ENCODE results near the gene LGALS7. TPM values are rescaled to one million over a fixed set of nuclear protein-coding genes. Genes with fewer than 3 reads are reported as not detected.

The LGALS7 gene
- total RNA-seq, 2 experiments from 2014 or later, result not detected

DNA sequence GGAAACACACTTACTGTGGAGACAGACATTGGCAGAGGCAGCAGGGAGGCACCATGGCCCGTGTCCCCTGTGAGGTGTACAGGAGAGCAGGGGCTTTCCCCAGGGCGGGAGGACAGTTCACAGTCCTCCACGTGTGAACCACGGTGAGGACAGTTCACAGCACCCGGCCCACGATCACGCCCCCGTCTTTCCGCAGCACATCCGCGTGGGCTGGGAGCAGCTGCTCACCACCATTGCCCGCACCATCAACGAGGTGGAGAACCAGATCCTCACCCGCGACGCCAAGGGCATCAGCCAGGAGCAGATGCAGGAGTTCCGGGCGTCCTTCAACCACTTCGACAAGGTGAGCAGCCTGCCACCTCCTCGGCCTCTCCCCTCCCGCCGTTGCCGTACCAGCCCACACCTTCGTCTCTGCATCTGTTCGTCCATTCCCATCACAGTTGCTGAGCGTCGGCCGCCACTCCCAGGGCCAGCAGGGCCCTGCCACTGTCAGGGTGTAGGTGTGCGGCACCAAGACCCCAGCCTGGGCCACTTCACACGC, 46.5 kb downstream of the LGALS7 start:
- DNase-seq, result peak; percentile 34
- Mint-ChIP-seq H3K36me3 (peaks cover 10% of the 10 kb centered on the region), H3K4me1 (ENCODE audit: low read depth) (peaks cover 14% of the 10 kb centered on the region), H3K27ac (peak overlapping the region; percentile 24), H3K4me3 (no peak overlapping the region), H3K9me3 (no peaks in the 10 kb centered on the region), H3K27me3 (no peaks in the 10 kb centered on the region)
- ChIA-PET CTCF (interaction anchor here (0.7 to 0.9 kb wide), 2 partner anchors 161 to 204 kb away, joined by 3 read pairs; partner anchors contain the start of genes MRPS12 and SARS2), POLR2A (no interaction called here)
- intact Hi-C loops (cut with micrococcal nuclease), result no loop called here

DNA sequence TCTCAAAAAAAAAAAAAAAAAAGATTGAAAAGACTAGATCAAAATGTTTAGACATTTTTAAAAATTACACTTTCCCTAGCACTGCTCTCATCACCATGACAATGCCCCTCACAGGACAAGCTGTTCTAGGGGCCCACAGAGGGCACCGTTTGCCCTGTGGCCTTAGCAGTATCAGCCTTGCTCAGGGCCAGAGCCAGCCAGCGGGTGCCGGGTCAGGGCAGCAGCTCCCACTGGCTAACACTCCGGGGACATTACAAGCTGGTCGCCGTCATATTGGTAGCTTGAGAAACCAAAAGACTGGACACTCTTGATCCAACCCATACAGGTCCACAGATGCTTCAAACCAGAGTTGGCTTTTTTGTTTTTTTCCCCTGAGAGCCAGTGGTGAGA, 47.0 kb downstream of the LGALS7 start:
- H3K27me3 Mint-ChIP-seq, result no peaks in the 10 kb centered on the region
- ChIA-PET POLR2A (no interaction called here), CTCF (interaction anchor here (0.7 to 0.9 kb wide), 3 partner anchors 66 to 204 kb away, joined by 3 read pairs; partner anchors contain the start of genes MRPS12 and SARS2)
- no peaks in the 10 kb centered on the region for H3K9me3 Mint-ChIP-seq
- intact Hi-C loops (cut with micrococcal nuclease), result no loop called here
- H3K27ac Mint-ChIP-seq, result no peak overlapping the region
- peaks cover 10% of the 10 kb centered on the region for H3K36me3 Mint-ChIP-seq
- H3K4me1 Mint-ChIP-seq (ENCODE audit: low read depth), result peaks cover 14% of the 10 kb centered on the region
- H3K4me3 Mint-ChIP-seq, result no peak overlapping the region
- DNase-seq, result no peak

DNA sequence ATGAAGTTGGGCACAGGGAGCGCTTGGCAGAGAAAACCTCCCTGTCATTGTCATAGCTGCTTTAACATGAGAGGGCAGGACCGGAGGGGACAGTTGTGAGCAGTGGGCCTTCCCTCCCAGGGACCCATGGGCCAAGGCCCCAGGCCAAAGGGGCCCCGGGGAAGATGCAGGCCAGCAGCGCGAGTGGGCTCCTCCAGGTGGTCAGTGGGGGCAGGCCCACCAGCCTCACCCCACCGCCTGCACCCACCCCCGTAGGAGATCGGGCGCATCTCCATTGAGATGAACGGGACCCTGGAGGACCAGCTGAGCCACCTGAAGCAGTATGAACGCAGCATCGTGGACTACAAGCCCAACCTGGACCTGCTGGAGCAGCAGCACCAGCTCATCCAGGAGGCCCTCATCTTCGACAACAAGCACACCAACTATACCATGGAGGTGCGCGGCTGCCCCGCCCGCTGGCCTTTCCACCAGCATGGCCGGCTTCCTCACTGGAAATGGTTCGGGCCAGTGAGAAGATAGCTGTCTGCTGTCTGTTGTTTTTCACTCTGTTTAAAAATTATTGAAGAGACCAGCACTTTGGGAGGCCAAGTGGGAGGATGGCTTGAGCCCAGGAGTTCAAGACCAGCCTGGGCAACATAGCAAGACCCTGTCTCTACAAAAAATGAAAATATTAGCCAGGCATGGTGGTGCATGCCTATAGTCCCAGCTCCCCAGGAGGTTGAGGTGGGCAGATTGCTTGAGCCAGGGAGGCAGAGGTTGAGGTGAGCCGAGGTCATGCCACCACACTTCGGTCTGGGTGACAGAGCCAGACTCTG, 47.6 kb downstream of the LGALS7 start:
- peaks cover 10% of the 10 kb centered on the region for H3K36me3 Mint-ChIP-seq
- POLR2A ChIA-PET, result no interaction called here
- peaks cover 14% of the 10 kb centered on the region for H3K4me1 Mint-ChIP-seq (ENCODE audit: low read depth)
- no peak for DNase-seq
- no peaks in the 10 kb centered on the region for H3K9me3 Mint-ChIP-seq
- no peaks in the 10 kb centered on the region for H3K27me3 Mint-ChIP-seq
- CTCF ChIA-PET, result interaction anchor here (0.7 to 0.9 kb wide), 3 partner anchors 66 to 205 kb away, joined by 3 read pairs; partner anchors contain the start of genes MRPS12 and SARS2
- no peak overlapping the region for H3K27ac Mint-ChIP-seq
- H3K4me3 Mint-ChIP-seq, result no peak overlapping the region
- intact Hi-C loops (cut with micrococcal nuclease), result no loop called here

DNA sequence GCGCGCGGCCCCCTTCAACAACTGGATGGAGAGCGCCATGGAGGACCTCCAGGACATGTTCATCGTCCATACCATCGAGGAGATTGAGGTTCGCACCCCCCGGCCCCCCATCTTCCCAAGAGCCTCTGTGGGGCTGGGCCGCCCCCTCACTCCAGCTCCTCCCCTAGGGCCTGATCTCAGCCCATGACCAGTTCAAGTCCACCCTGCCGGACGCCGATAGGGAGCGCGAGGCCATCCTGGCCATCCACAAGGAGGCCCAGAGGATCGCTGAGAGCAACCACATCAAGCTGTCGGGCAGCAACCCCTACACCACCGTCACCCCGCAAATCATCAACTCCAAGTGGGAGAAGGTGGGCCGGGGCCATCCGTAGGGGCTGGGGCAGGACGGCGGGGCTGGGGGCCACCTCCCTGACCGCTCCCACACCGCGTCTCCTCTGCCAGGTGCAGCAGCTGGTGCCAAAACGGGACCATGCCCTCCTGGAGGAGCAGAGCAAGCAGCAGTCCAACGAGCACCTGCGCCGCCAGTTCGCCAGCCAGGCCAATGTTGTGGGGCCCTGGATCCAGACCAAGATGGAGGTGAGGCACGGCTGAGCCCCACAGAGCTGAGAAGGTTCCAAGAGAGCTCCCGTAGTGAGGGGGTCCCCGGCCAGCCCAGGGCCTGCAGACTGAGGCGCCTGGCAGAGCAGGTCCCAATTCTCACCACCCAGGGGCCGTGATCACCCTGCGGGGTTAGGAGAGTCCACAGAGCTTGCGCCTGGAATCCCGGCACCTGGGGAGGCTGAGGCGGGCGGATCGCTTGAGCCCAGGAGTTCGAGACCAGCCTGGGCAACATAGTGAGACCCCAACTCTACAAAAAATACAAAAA, 49.1 kb downstream of the LGALS7 start:
- ChIA-PET CTCF (interaction anchor here (1.0 to 1.3 kb wide), 3 partner anchors 163 to 322 kb away, joined by 3 to 5 read pairs (median 3); partner anchors contain the start of genes FAM98C, MRPS12 and SARS2), POLR2A (no interaction called here)
- Mint-ChIP-seq H3K27ac (no peak overlapping the region), H3K27me3 (no peaks in the 10 kb centered on the region), H3K4me3 (no peak overlapping the region), H3K9me3 (no peaks in the 10 kb centered on the region), H3K36me3 (peaks cover 2% of the 10 kb centered on the region), H3K4me1 (ENCODE audit: low read depth) (peaks cover 12% of the 10 kb centered on the region)
- intact Hi-C loops (cut with micrococcal nuclease), result no loop called here
- no peak for DNase-seq

DNA sequence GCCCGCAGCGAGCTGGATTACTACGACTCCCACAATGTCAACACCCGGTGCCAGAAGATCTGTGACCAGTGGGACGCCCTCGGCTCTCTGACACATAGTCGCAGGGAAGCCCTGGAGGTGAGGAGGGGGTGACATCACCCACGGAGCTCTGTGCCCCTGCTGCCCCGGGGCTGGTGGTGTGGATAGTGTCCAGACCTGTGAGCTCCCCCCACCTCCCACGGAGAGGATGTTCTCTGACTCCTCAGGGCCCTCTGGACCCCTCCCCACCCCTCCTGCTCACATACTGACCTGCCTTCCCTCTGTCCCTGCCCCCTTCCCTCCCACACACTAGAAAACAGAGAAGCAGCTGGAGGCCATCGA, 49.7 kb downstream of the LGALS7 start:
- POLR2A ChIA-PET, result no interaction called here
- no peak overlapping the region for H3K27ac Mint-ChIP-seq

DNA sequence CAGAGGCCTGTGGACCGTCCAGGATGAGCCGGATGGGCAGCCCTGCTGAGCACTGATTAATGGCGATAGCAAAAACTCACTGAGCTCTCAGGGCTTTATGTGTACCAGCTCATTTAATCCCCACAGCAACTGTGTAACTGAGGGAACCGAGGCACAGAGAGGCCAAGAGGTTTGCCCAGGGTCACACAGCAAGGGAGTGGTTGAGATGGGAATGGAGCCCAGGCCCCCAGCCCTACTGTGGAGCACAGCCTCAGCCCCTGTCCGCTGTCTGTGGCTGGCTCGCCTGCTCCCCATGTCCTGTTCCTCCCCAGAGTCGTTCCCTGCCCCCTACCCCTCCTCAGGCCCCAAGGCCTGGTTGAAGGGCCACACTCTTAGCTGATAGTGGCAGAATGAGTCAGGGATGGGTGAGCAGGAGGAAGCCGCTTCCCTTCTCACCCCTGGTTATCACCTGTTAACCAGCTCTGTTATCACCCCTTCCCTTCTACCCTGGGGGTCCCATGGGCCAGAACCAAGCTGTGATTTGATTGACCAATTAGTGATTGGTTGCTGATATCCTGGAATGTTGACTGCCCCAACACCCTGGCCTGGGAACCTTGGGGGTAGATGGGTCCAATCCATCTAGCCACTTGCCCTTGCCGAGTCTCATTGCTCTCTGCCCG, 50.2 kb downstream of the LGALS7 start:
- DNase-seq, result no peak
- POLR2A ChIA-PET, result no interaction called here
- intact Hi-C loops (cut with micrococcal nuclease), result no loop called here
- Mint-ChIP-seq H3K4me1 (ENCODE audit: low read depth) (peaks cover 12% of the 10 kb centered on the region), H3K36me3 (peaks cover 2% of the 10 kb centered on the region), H3K9me3 (no peaks in the 10 kb centered on the region), H3K27me3 (no peaks in the 10 kb centered on the region), H3K27ac (no peak overlapping the region), H3K4me3 (no peak overlapping the region)
- CTCF ChIA-PET, result interaction anchor here (0.6 to 1.3 kb wide), 4 partner anchors 165 to 321 kb away, joined by 3 to 5 read pairs (median 4); partner anchors contain the start of gene FAM98C

More for the DNA sequence above, 49.7 kb downstream of the LGALS7 start:
- CTCF ChIA-PET, result interaction anchor here (0.8 to 1.3 kb wide), 4 partner anchors 164 to 321 kb away, joined by 3 to 5 read pairs (median 4); partner anchors contain the start of genes FAM98C, MRPS12 and SARS2
- DNase-seq, result no peak
- intact Hi-C loops (cut with micrococcal nuclease), result no loop called here
- H3K36me3 Mint-ChIP-seq, result peaks cover 2% of the 10 kb centered on the region
- no peaks in the 10 kb centered on the region for H3K9me3 Mint-ChIP-seq
- H3K27me3 Mint-ChIP-seq, result no peaks in the 10 kb centered on the region
- no peak overlapping the region for H3K4me3 Mint-ChIP-seq
- peaks cover 12% of the 10 kb centered on the region for H3K4me1 Mint-ChIP-seq (ENCODE audit: low read depth)

DNA sequence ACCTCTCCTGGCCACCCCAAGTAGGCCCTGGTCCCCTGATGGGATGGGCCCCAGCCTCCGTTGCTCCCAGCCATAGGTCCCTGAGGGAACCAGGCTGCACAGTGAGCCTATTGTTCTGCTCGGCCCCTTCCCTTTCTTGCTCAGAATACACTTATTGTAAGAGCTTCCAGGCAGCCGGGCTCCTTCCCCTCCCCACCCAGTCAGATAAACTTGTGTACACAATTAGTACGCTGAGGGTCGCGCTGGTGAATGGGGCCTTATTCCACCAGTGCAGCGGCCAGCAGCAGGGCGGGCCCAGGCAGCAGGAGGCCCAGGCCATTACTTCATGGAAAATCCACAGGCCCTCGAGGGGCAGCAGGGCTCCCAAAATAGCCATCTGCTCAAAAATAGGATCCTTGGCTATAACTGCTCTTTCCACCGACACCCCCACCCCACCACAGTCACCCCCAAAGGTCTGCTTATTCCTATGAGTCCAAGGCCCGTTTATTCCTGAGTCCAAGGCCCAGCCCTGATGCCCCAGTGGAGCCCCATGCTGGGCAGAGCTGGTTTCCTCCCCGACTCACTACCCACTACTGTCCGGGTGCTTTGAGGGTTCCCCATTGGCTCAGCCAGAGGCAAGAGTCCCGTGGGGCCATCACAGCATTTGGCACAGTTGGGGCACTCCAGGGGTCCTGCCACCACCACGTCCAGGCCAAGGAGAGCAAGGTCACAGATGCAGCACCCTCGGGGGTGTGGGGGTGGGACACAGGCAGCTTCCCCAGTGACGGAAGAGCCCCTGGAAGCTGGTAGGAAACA, 51.1 kb downstream of the LGALS7 start:
- no peak for DNase-seq
- peaks cover 2% of the 10 kb centered on the region for H3K36me3 Mint-ChIP-seq
- H3K4me1 Mint-ChIP-seq (ENCODE audit: low read depth), result peaks cover 12% of the 10 kb centered on the region
- POLR2A ChIA-PET, result no interaction called here
- intact Hi-C loops (cut with micrococcal nuclease), result no loop called here
- H3K27me3 Mint-ChIP-seq, result no peaks in the 10 kb centered on the region
- H3K9me3 Mint-ChIP-seq, result no peaks in the 10 kb centered on the region
- no peak overlapping the region for H3K4me3 Mint-ChIP-seq
- no peak overlapping the region for H3K27ac Mint-ChIP-seq
- CTCF ChIA-PET, result no interaction called here

DNA sequence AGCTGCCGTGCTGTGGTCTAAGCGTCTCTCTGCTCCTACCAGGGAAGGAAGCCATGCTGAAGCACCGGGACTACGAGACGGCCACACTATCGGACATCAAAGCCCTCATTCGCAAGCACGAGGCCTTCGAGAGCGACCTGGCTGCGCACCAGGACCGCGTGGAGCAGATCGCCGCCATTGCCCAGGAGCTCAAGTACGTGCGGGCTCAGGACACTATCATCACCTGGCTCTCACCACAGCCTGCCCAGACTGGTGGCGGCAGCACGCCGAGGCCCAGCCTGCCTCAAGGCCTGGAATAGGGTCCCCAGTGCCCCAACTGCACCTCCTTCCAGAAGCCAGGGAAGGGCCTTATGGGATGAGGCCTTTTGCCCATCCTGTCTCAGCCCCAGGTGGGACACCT, 51.8 kb downstream of the LGALS7 start:
- H3K4me3 Mint-ChIP-seq, result no peak overlapping the region
- intact Hi-C loops (cut with micrococcal nuclease), result no loop called here
- peaks cover 6% of the 10 kb centered on the region for H3K4me1 Mint-ChIP-seq (ENCODE audit: low read depth)
- peaks cover 2% of the 10 kb centered on the region for H3K36me3 Mint-ChIP-seq
- DNase-seq, result no peak
- no peaks in the 10 kb centered on the region for H3K9me3 Mint-ChIP-seq
- H3K27ac Mint-ChIP-seq, result no peak overlapping the region
- ChIA-PET POLR2A (no interaction called here), CTCF (no interaction called here)
- H3K27me3 Mint-ChIP-seq, result no peaks in the 10 kb centered on the region

Other genes with a start within 250 kb of the LGALS7 start
- 100 to 1,000 TPM; 205 TPM for gene MAP4K1, start 155.6 kb downstream of the LGALS7 start, total RNA-seq
- 100 to 1,000 TPM; 273 to 287 TPM for gene EIF3K, start 154.3 kb downstream of the LGALS7 start, total RNA-seq
- gene ACTN4, start 125.9 kb downstream of the LGALS7 start, total RNA-seq, result 100 to 1,000 TPM; 267 to 270 TPM
- 1 to 10 TPM; 7.1 to 9.0 TPM for gene CAPN12, start 29.0 kb downstream of the LGALS7 start, total RNA-seq
- not detected for gene LGALS7B, start 15.7 kb upstream of the LGALS7 start, total RNA-seq
- under 1 TPM; 0.33 to 0.70 TPM for gene LGALS4, start 39.4 kb upstream of the LGALS7 start, total RNA-seq
- 100 to 1,000 TPM; 152 to 155 TPM for gene ECH1, start 58.3 kb upstream of the LGALS7 start, total RNA-seq
- gene HNRNPL, start 76.5 kb upstream of the LGALS7 start, total RNA-seq, result 100 to 1,000 TPM; 646 to 671 TPM
- 10 to 100 TPM; 92.6 to 100.0 TPM for gene RINL, start 104.8 kb upstream of the LGALS7 start, total RNA-seq
- gene SIRT2, start 126.1 kb upstream of the LGALS7 start, total RNA-seq, result 10 to 100 TPM; 23.5 to 24.6 TPM
- 10 to 100 TPM; 49.6 to 53.4 TPM for gene NFKBIB, start 126.5 kb upstream of the LGALS7 start, total RNA-seq
- under 1 TPM; 0.33 to 0.36 TPM for gene CCER2, start 138.7 kb upstream of the LGALS7 start, total RNA-seq
- 10 to 100 TPM; 33.7 to 39.6 TPM for gene SARS2, start 157.2 kb upstream of the LGALS7 start, total RNA-seq
- 10 to 100 TPM; 67.3 to 67.6 TPM for gene MRPS12, start 157.4 kb upstream of the LGALS7 start, total RNA-seq
- not detected for gene FBXO17, start 202.2 kb upstream of the LGALS7 start, total RNA-seq

Data from activated CD4-positive, alpha-beta memory T cell treated with anti-CD3 and anti-CD28 coated beads for 36 hours (primary cell).